ENCODE data around the gene OVCH2. TPM values are rescaled to one million over a fixed set of nuclear protein-coding genes. Genes with fewer than 3 reads are reported as not detected.

Gene OVCH2
- total RNA-seq, 1 donor from 2014 or later: 0.85 TPM

- H3K27ac Mint-ChIP-seq (ENCODE audit: unreplicated experiment): peak overlapping the region; percentile 28
- no peak overlapping the region for H3K4me3 Mint-ChIP-seq (ENCODE audit: unreplicated experiment)
- H3K4me1 Mint-ChIP-seq (ENCODE audit: unreplicated experiment): peaks cover 27% of the 10 kb centered on the region
- no peaks in the 10 kb centered on the region for H3K9me3 Mint-ChIP-seq (ENCODE audit: unreplicated experiment)
- no peak for TF ChIP-seq CTCF (IDR thresholded peaks at IDR 0.05; ENCODE audit: unreplicated experiment)
- peaks cover 8% of the 10 kb centered on the region for H3K27me3 Mint-ChIP-seq (ENCODE audit: unreplicated experiment)
- DNase-seq (ENCODE audit: low spot score): no peak
- no peaks in the 10 kb centered on the region for H3K36me3 Mint-ChIP-seq (ENCODE audit: low read depth, unreplicated experiment)
Observed at GRCh38 chr11:7677071-7677470, 29.2 kb downstream of the OVCH2 start.

- Mint-ChIP-seq H3K9me3 (ENCODE audit: unreplicated experiment) (no peaks in the 10 kb centered on the region), H3K4me3 (ENCODE audit: unreplicated experiment) (no peak overlapping the region), H3K27me3 (ENCODE audit: unreplicated experiment) (peaks cover 8% of the 10 kb centered on the region), H3K4me1 (ENCODE audit: unreplicated experiment) (peaks cover 27% of the 10 kb centered on the region), H3K27ac (ENCODE audit: unreplicated experiment) (no peak overlapping the region), H3K36me3 (ENCODE audit: low read depth, unreplicated experiment) (no peaks in the 10 kb centered on the region)
- DNase-seq (ENCODE audit: low spot score): no peak
- TF ChIP-seq CTCF (IDR thresholded peaks at IDR 0.05; ENCODE audit: unreplicated experiment): no peak
Observed at GRCh38 chr11:7675631-7676030, 30.6 kb downstream of the OVCH2 start.

DNA sequence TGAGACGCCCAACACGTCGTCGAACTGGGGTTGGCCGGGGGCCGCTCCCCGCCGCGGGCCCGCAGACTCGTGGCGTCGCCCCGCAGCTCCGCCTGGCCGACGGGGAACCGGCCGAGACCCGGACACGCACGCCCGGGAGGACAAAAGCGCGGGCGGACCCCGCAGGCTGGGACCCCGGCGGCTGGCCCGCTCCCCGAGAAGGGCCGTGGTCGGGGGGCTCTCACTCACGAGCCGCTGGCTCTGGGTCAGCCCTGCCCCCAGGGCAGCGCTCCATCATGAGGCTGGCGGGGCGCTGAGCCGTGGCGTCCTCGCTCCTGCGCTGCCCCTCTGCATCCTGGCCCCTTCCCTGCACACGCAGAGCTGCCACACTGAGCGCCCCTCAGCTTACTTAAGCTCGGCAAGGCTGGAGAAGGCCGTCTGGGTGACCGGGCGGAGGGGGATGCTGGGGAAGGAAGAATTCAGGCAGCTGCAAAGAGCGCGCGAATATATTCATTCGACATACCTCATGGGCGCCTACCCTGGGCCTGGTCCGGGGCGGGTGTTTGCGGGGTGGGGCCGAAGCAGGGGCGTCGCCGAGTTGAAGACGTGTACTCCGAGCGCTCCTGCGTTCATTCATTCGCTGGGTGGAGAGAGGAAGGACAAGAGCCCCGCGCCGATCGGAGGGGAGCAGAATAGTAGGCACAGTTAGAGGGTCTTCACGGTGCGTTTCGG, 32.4 kb downstream of the OVCH2 start:
- peaks cover 8% of the 10 kb centered on the region for H3K27me3 Mint-ChIP-seq (ENCODE audit: unreplicated experiment)
- peak overlapping the region; percentile 82 for H3K4me3 Mint-ChIP-seq (ENCODE audit: unreplicated experiment)
- H3K9me3 Mint-ChIP-seq (ENCODE audit: unreplicated experiment): no peaks in the 10 kb centered on the region

GRCh38 chr11:7672960-7673723, 33.1 kb downstream of the OVCH2 start, which contains the start of gene CYB5R2:
TSS of gene CYB5R2 (minus strand) at chr11:7673500. CDS start at chr11:7672825, 675 bp downstream.
- peak within 1 kb of the TSS; percentile 6 for H3K27ac Mint-ChIP-seq (ENCODE audit: unreplicated experiment)
- no peaks in the 10 kb centered on the region for H3K36me3 Mint-ChIP-seq (ENCODE audit: low read depth, unreplicated experiment)
- peak within 1 kb of the TSS; percentile 82 for H3K4me3 Mint-ChIP-seq (ENCODE audit: unreplicated experiment)
- H3K27me3 Mint-ChIP-seq (ENCODE audit: unreplicated experiment): peaks cover 8% of the 10 kb centered on the region
- no peak for TF ChIP-seq CTCF (IDR thresholded peaks at IDR 0.05; ENCODE audit: unreplicated experiment)
- no peaks in the 10 kb centered on the region for H3K9me3 Mint-ChIP-seq (ENCODE audit: unreplicated experiment)
- DNase-seq (ENCODE audit: low spot score): peak; percentile 74
- peaks cover 31% of the 10 kb centered on the region for H3K4me1 Mint-ChIP-seq (ENCODE audit: unreplicated experiment)

More for the DNA sequence above, 32.4 kb downstream of the OVCH2 start:
- TF ChIP-seq CTCF (IDR thresholded peaks at IDR 0.05; ENCODE audit: unreplicated experiment): no peak
- H3K27ac Mint-ChIP-seq (ENCODE audit: unreplicated experiment): no peak overlapping the region
- peak; percentile 41 for DNase-seq (ENCODE audit: low spot score)
- H3K4me1 Mint-ChIP-seq (ENCODE audit: unreplicated experiment): peaks cover 29% of the 10 kb centered on the region
- no peaks in the 10 kb centered on the region for H3K36me3 Mint-ChIP-seq (ENCODE audit: low read depth, unreplicated experiment)
